ENCODE results near the gene HOXA7. TPM values are rescaled to one million over a fixed set of nuclear protein-coding genes. Genes with fewer than 3 reads are reported as not detected.

Gene HOXA7
- not detected for total RNA-seq

DNA sequence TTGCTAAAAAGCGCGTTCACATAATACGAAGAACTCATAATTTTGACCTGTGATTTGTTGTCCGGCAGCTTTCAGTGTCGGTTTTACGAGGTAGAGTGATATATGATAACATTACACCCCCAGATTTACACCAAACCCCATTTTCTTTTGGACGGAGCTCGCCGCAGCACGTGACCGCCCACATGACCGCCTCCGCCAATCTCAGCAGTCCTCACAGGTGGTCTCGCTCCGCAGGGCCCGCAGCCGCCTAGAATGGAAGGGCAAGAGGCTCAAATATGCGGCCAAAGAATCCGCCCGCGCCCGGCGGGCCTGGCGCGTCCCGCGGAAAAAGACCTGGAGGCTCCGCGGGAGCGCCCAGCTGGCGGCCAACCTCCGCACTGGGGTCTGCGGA, at the start of gene HOXA7:
TSS of gene HOXA7 (minus strand) at position 168 of the 391 bp plus-strand sequence. CDS start at position 38, 130 bp downstream.

GRCh38 chr7:27199849-27200760, 43.6 kb upstream of the HOXA7 start, which contains the start of gene HOXA13:
HOXA13 (minus strand) TSS chr7:27200091; CDS start chr7:27200077, 14 bp downstream.

DNA sequence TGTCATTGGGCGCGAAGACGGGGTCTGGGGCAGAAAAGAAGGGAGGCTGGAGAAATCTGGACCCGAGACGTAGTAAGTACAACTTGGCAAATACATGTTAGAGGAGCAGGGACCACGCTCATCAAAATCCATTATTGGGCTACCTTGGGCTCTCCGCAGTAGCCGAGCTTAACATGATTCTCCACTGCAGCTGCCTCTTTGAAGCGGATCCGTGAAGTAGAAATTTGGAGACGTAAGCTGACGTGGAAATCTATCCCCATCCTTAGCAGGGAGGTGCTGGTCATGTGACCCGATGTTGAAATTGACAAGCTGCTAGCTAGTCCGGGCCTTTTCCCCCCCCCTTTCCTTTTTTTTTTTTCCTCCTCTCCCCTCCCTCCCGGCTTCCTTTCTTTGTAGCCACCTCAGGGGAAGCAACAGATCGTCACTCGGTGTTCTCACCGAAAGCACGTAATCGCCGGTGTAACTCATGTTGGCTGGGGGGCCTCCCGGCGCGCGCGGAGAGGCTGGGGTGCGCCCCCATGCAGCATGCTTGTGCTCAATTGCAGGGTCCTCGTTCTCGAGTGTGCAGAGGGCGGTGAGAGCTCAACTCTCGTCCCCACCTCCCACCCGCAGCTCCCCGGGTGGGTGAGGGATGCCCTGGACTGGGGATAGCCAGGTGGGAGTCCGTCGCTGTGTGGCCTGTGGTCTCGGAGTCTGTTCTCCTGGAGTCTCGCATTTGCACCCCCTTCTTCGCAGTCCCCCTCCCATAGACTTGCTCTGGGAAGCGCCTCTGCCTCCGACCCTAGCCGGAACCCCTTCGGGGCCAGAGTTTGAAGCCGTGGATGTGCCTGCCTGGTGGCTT, 28.8 kb upstream of the HOXA7 start, which contains the start of gene HOXA11:
TSS of gene HOXA11 (minus strand) at position 220 of the 841 bp plus-strand sequence. CDS start at position 132, 88 bp downstream.

DNA sequence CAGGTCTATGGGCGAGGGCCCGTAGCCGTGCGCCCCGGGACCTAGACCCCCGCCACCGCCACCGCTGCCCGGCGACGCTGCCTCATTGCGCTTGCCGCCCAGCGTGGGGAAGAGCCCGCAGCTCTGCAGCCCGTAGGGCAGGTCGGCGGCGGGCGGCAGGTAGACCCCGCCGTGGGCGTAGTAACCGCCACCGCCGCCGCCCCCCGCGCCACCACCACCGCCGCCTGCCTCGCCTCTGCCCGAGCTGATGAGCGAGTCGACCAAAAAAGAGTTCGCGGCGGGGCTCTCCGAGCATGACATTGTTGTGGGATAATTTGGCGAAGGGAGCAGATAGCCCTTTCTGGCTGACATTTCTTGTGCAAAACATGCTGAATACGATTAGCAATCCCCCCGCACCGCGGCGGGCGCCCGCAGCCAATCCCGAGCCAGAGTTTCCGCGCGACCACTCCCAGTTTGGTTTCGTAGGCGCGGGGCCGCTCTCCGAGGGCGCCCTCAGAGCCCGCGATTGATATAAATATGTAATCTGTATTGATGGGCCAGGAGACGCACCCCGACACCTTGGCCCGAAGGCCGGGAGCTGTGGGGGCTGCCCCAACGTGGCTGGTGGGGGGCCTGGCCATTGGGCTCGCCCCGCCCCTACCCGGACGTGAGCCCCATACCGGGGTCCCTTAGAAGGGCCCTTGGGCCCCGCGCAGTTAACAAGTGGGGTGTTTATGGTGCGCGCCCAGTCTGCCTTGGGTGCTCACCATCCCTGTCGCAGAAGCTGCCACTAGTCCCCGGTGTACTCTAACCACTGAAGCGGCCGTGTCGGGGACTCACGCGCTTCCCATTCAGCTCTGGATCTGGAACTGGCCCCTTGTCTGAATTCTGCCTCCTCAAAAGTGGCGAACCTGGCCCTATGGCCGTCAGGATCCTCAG, 17.7 kb upstream of the HOXA7 start, which contains the start of gene HOXA10:
TSS of gene HOXA10 (minus strand) at position 365 of the 918 bp plus-strand sequence. CDS start at position 351, 14 bp downstream.

GRCh38 chr7:27165089-27165995, 8.9 kb upstream of the HOXA7 start, which contains the start of gene HOXA9:
HOXA9 (minus strand) TSS chr7:27165537; CDS start chr7:27165457, 80 bp downstream.

GRCh38 chr7:27151931-27152815, 4.3 kb downstream of the HOXA7 start, which contains the start of gene HOXA3:
HOXA3 (minus strand) TSS chr7:27152583; CDS start chr7:27110640, 41,943 bp downstream.

GRCh38 chr7:27147199-27148030, 9.1 kb downstream of the HOXA7 start, which contains the start of gene HOXA6:
HOXA6 (minus strand) TSS chr7:27147774; CDS start chr7:27147749, 25 bp downstream.

DNA sequence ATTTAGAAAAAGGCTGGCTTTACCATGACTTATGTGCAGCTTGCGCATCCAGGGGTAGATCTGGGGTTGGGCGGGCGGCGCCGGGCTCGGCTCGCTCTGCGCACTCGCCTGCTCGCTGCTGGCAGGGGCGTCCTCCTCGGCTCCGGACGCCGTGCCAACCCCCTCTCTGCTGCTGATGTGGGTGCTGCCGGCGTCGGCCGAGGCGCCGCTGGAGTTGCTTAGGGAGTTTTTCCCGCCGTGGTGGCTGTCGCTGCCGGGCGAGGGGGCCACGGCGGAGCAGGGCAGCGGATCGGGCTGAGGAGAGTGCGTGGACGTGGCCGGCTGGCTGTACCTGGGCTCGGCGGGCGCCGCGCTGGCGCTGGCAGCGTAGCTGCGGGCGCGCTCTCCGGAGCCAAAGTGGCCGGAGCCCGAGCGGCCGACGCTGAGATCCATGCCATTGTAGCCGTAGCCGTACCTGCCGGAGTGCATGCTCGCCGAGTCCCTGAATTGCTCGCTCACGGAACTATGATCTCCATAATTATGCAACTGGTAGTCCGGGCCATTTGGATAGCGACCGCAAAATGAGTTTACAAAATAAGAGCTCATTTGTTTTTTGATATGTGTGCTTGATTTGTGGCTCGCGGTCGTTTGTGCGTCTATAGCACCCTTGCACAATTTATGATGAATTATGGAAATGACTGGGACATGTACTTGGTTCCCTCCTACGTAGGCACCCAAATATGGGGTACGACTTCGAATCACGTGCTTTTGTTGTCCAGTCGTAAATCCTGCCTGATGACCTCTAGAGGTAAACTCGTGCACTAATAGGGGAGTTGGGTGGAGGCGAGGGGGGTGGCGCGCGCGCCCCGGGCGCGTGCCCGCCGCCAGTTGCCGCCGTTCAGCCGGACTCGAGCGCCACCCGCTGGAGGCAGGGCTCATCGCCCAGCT, 13.2 kb downstream of the HOXA7 start, which contains the start of gene HOXA5:
TSS of gene HOXA5 (minus strand) at position 659 of the 927 bp plus-strand sequence. CDS start at position 585, 74 bp downstream.

DNA sequence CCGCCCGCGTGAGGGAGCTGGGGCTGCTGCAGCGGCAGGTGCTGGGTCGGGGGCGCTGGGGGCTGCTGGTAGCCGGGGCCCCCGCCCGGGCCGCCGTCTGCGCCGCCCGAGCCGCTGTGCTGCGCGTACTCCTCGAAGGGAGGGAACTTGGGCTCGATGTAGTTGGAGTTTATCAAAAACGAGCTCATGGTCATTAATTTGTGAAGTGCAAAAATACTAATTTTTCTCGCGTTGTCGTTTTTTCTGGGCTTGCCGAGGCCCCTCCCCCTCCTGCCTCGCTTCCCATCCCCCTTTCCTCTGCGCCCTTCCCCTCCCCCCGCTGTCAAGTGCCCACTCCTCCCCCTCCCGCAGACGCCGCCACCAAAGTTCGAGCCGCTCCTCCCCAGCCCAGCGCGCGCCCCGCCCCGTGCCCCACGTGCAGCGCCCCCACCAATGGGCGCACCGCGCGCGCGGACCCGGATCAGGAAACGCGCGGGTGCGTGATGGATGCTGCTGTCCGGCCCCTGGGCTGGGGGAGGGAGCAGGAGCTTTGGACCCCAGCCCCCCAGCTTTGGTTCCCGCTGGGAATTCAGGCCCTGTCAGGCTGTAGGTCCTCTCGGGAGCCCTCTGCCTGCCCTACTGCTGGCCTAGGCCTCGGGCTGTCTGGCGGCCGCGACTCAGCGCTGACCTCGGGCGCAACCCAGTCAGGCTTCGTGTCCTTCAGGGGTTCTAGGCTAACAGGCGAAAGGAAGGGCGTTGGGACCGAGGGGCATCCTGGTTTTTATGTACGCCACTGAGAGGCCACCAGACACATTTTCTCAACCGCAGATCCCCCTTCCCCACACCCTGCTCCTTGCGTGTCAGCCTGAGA, 25.7 kb downstream of the HOXA7 start, which contains the start of gene HOXA4:
TSS of gene HOXA4 (minus strand) at position 218 of the 850 bp plus-strand sequence. CDS start at position 194, 24 bp downstream.

Small RNA genes within 50 kb of the gene (small RNA-seq; reads per million reads assigned to genes)
- gene AC004080.5 (ENCODE audit: low replicate concordance) = not detected
- gene RF02140 (ENCODE audit: low replicate concordance) = not detected
- gene RF02141 (ENCODE audit: low replicate concordance) = not detected

Other genes starting within 250 kb of the HOXA7 start
- gene HOXA1, start 60.7 kb downstream of the HOXA7 start, total RNA-seq = not detected
- not detected for gene HOXA2, start 54.0 kb downstream of the HOXA7 start, total RNA-seq
- not detected for gene HOXA4, start 25.9 kb downstream of the HOXA7 start, total RNA-seq
- not detected for gene HOXA5, start 13.0 kb downstream of the HOXA7 start, total RNA-seq
- gene HOXA6, start 8.9 kb downstream of the HOXA7 start, total RNA-seq = not detected
- gene HOXA3, start 4.1 kb downstream of the HOXA7 start, total RNA-seq = not detected
- not detected for gene HOXA9, start 8.9 kb upstream of the HOXA7 start, total RNA-seq
- gene HOXA10, start 17.6 kb upstream of the HOXA7 start, total RNA-seq = not detected
- gene HOXA11, start 28.6 kb upstream of the HOXA7 start, total RNA-seq = not detected
- gene HOXA13, start 43.4 kb upstream of the HOXA7 start, total RNA-seq = not detected
- gene EVX1, start 86.1 kb upstream of the HOXA7 start, total RNA-seq = not detected